GM19397 (cell line): ENCODE data around the gene TBL3.
"Not testable (repeated sequence)": the region's sequence is repeated elsewhere in the genome, so short reads cannot be mapped to it uniquely, and the experiment has no call there.

Experiments
- ATAC-seq: cut with Tn5 transposase; IDR thresholded peaks from one replicate; pipeline ENCODE4 v1.9.1; 2021; ENCODE audit warnings: mild to moderate bottlenecking, moderate library complexity; ENCODE audit not compliant: unreplicated experiment

TBL3 gene

GRCh38 chr16:1971796-1972489 is at the start of gene TBL3:
Gene TBL3 (plus strand): TSS chr16:1972053. CDS start chr16:1972165, 112 bp downstream.
- peak; percentile 80 for ATAC-seq

DNA sequence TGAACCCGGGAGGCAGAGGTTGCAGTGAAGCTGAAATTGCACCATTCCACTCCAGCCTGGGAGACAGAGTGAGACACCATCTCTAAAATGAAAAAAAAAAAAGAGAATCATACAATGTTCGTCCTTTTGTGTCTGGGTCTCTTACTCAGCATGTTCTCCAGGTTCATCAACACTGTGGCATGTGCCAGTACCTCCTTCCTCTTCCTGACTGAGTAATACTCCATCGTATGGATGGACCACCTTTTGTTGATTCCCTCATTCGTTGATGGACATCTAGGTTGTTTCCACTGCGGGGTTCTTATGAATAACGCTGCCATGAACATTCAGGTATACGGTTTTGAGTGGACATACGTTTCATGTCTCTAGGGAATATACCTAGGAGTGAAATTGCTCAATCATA is 49.5 kb upstream of the TBL3 start:
- ATAC-seq: no peak

DNA sequence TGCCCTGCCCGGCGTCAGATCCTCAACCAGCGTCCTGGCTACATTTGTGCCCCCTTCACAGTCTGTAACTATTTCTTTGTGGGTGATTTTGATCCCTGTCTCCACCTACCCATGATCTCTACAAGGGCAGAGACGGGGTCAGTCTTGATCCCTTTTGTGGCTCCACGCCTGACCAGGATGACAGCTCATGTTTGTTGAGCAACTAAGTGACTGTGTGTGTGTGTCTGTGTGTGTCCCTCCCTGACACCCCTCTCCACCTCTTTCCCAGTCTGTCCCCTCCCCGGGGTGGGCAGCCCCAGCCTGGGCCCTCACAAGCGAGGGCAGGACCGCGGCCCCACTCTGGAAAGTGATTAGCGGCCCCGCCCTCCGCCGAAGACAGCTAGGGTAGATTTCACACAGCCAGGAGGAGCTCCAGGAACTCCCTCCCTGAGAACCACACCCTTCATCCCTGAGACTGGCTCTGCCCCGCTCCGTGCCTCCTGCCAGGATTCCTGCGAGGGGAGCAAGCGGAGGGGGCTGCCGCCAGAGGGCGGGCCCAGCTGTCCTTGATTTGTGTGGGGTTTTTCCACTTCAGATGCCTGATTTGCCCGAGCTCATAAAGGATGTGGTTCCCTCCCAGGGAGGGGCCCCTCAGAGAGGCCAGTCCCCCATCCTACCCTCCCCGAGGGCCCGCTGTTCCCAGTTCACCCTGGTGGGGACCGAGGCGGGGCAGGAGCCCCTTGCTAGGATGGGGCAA is 48.4 kb upstream of the TBL3 start:
- no peak for ATAC-seq

DNA sequence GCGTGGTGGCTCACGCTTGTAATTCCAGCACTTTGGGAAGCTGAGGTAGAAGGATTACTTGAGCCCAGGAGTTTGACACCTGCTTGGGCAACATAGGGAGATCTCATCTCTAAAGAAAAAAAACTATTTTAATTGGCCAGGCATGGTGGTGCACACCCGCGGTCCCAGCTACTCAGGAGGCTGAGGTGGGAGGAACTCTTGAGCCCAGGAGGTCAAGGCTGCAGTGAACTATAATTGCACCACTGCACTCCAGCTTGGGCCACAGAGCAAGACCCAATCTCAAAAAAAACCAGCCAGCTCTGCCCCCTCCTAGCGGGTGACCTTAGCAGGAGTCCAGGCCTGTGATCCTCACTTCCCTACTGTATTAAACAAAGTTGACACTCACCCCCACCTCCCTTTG is 47.8 kb upstream of the TBL3 start:
- ATAC-seq: no peak

- ATAC-seq: no peak
Measured at GRCh38 chr16:1926271-1926670, 45.6 kb upstream of the TBL3 start.

DNA sequence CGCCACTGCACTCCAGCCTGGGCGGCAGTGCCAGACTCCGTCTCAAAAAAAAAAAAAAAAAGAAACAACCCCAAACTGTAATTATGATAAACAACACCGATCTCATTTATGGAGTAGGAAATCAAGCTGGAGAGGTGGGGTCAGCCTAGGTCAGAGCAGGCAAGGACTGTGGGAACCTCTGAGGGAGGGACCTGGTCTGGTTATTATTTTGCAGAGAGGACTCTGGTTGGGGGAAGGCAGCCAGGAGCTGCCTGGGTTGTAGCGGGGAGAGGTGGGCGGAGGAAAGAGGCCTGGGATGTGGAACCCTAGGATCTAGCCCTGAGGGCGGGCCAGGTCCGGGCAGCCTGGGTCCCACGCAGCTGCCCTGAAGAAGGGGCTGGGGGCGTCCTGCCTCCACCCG is 42.7 kb upstream of the TBL3 start:
- ATAC-seq: no peak

DNA sequence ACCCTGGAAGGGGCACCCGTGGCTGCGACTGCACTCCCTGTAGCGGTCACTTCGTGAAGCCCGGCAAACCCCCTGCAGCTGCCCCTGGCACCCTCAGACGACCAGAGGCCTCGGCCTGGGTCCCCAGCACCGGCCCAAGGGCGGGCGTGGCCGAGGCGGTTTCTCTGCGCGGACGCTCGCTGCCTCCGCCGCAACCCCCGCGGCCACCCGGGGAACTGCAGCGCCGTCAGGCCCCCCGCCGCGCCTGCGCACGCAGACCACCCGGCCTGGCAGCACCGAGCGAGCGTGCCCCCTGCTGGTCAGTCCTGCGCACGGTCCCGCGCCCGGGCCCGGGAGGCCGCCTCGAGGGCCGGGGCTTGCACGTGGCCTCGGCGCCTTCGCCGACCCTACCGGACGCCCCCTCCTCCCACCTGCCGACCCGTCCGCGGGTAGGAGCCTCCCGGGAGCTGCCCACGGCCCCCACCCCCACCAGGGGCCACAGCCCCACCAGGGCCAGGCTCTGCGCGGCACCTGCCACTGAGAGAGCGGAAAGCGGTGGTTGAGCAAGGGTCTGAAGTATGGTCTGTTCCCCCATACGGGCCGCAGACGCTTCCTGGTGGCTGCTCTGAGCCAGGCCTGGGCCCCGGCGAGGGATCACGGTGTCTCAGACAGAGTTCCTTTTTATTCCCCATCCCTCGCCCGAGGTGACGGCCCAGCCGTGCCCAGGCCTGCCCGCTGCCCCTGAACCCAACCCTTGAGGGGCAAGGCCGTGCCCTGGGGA is 42.1 kb upstream of the TBL3 start:
- peak; percentile 82 for ATAC-seq

DNA sequence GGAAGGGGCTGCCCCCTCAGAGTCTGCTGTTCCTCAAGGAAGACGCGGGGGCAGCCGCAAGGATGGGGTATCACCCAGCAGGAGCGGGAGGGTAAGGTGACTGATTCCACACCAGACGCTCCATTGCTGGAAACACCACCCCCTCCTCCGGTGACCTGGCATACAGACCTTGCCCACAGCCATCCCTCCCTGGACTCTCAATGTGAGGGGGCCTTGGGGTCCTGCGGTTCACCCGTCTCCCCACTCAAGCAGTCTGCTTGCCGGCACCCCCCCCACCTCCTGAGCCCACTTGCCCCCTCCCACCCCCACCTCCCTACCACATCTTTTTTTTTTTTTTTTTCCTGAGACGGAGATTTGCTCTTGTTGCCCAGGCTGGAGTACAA is 41.5 kb upstream of the TBL3 start:
- ATAC-seq: no peak

- ATAC-seq: no peak
Measured at GRCh38 chr16:1932050-1933028, 39.5 kb upstream of the TBL3 start.

DNA sequence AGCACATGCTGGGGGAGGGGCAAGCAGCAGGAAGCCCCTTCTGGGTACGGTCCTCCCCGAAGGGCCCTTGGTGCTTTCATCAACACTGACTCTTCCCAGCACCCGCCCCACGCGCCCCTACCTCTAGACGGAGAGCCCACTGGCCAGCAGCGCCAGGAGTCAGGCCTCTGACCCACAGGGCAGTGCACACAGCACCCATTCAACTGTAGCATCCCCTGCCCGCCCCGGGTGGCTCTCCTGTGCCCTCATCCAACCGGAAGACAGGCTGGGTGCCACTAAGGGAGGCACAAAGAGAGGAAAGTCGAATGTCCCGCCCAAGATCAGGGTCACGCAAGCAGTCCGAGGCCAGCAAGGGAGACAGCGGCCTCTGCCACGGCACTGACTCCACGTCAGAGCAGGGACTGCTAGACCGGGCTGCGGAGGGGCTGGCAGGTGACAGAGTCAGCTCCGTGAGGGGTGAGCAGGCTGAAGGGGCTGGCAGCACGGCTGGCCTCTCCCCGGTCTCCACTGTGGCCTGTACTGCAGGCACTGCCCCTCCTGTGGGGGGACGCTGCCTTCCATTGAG is 38.7 kb upstream of the TBL3 start:
- no peak for ATAC-seq

- no peak for ATAC-seq
Measured at GRCh38 chr16:1936945-1937479, 34.8 kb upstream of the TBL3 start.

DNA sequence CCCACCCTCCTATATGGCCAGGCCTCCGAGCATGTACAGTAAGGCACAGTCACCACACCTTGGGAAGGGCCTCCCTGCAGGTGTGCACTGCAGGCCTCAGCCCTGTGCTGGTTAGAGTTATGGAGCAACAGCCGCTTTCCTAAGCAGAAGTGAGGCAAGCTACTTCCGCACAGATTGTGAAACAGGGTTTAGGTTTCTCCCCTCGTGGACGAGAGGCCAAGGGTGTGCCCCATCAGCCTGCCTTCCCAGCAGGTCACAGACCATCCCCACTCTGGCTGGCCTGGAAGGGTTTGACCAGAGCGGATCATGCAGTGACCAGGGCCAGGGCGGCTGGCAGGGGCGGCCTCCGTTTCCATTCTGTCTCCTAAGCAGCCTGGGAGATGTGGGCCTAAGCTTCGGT is 33.5 kb upstream of the TBL3 start:
- ATAC-seq: no peak

DNA sequence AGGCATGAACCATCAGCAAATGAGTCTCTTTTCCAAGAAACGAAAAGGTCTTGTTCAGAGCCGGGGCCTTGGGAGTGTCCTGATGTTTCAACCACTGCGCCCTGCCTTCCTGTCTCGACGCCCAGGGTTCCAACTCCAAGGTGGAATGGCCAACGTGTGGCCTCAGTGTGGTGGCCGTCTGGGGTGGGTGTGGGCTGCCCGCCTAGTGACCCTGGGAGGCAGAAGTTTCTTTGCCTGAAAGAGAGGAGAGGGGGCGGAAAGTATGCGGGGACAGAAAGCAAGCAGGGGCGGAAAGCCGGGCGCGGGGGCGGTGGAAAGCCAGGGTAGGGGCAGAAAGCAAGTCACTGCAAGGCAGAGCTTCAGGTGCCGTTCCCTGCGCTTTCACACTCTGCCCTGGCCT is 32.9 kb upstream of the TBL3 start:
- ATAC-seq: no peak

DNA sequence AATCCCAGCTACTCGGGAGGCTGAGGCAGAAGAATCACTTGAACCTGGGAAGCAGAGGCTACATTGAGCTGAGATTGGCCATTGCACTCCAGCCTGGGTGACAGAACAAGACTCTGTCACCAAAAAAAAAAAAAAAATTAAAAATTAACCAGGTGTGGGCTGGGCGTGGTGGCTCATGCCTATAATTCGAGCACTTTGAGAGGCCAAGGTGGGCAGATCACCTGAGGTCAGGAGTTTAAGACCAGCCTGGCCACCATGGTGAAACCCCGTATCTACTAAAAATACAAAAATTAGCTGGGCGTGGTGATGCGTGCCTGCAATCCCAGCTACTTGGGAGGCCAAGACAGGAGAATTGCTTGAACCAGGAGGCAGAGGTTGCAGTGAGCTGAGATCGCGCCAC is 32.0 kb upstream of the TBL3 start:
- not testable (repeated sequence) for ATAC-seq

DNA sequence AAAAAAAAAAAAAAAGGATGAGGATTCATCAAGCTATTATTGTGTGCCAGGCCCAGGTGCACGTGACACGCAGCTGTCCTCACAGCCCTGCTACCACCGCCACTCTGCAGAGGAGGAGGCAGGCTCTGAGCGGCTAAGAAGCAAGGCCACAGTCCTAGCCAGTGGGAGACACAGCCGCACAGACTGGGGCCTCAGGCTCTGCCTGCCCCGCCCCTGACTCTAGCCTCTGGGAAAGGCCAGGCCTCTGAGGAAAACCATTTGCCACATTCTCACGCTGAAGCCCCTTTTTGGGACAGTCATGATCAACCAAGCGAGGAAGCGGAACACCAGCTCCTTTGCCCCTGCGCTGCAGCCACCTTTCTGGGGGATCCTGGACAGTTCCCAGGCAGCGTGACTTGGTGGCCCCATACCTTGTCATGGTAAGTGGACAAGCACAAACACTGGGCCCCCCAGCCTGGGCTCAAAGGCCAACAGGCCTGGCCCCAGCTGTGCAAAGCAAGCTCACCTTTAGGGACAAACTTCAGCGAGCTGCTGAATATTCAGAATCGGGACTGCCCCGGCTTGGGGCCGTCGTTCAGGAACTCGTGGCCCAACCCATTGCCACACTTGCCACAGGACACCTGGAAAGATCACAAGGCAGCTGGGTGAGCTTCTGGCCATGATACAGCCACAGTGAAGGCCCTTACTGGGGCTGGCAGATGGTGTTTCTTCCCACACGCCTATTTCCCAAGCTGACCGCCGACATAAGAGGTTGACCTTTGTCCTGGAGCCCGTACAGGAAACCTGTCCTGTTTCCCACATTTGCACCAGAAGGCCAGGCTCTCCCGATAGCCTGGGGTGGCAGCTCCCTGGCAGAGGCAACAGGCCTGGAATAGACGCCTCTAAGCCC is 31.3 kb upstream of the TBL3 start:
- no peak for ATAC-seq

DNA sequence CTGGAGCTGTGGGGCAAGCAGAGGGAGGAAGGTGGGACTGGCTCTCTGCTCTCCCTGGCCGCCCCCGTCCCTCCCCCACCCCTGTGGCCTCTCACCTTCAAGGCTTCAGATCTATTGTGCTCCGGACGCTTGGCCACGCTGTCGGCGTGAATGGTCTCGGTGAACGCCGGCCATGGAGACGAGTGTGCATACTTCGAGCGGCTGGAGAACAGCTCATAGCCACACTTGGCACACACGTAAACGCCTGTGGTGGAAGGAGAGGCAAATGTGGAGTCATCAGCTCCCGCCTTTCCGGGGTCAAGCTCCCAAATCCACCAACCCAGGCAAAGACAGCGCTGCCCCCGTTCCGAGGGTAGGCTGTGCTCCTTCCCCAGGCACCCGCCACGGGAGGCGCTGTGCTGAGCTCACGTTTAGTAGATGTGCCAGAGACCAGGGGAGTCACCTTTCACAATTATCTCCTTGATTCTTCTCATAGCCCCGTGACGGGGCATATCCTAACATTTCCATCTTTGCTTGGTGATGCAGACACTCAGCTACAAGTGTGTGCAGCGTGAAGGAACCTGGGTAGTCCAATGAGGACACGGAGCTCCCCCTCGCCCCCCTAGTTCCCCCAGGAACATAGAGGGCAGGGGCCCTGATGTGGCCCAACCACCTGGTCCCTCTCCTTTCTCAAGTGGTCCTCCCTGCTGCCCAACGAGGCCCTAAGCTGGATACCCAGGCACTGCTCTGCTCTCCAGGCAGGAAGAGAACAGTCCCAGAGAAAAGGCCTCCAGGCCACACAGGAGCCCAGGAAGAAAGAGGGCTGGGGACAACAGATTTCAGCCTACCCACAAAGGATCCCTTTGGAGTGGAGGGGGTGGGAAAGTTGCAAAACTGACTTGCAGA is 30.4 kb upstream of the TBL3 start:
- no peak for ATAC-seq

GRCh38 chr16:1942047-1942809 is 29.6 kb upstream of the TBL3 start:
- no peak for ATAC-seq
